Measurements from ENCODE around the gene IGFBP4. TPM values are rescaled to one million over a fixed set of nuclear protein-coding genes. Genes with fewer than 3 reads are reported as not detected.

Gene IGFBP4
- total RNA-seq, 1 experiment from 2014 or later: 198 TPM

DNA sequence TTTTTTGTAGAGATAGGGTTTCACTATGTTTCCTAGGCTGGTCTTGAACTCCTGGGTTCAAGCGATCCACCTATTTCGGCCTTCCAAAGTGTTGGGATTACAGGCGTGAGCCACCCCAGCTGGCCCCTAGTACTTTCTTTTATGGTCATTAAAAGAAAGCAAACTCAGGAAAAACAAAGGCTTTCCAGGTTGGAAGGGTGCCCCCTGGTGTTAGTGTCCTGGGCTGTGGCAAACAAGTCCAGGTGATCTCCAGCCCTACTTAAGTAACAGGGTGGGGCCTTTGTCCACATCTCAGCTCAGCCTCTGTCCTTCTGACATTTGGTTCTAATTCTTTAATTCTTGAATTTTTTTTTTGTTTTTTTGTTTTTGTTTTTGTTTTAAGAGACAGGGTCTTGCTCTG is 6.9 kb downstream of the IGFBP4 start:
- peak; percentile 39 for DNase-seq (ENCODE audit: low read depth)
- in situ Hi-C loops (cut with HindIII; ENCODE audit: low pct_unique_long_range_greater_than_20kb, low sequenced_read_pairs): no loop called here

GRCh38 chr17:40451420-40451819 is 8.2 kb downstream of the IGFBP4 start:
- in situ Hi-C loops (cut with HindIII; ENCODE audit: low pct_unique_long_range_greater_than_20kb, low sequenced_read_pairs): no loop called here
- DNase-seq (ENCODE audit: low read depth): no peak

DNA sequence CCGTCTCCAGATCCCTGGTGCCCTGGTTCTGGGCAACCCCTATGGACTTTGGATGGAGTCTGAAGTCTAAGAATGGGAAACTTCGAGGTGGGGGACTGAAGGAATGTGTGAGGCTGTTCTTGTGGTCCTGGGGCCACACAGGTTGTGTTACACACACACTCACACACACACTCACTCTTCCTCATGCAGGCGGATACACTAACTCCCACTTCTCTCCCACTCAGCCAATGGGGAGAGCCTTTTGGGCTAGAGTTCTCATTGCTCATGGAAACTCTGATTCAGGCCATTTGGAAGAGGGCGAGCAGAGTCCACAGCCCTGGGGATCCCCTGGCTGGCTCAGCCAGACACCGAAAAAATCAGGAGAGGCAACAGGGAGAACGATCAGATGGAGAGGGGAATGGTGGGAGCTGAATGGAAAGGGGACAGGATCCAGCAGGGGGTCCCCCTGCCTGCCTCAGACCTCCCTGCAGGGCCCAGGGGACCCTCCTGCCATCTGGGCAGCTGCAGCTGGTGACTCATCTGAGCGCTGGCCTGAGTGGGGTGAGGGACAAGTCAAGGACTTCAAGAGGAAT is 9.1 kb downstream of the IGFBP4 start:
- peak; percentile 33 for DNase-seq (ENCODE audit: low read depth)

DNA sequence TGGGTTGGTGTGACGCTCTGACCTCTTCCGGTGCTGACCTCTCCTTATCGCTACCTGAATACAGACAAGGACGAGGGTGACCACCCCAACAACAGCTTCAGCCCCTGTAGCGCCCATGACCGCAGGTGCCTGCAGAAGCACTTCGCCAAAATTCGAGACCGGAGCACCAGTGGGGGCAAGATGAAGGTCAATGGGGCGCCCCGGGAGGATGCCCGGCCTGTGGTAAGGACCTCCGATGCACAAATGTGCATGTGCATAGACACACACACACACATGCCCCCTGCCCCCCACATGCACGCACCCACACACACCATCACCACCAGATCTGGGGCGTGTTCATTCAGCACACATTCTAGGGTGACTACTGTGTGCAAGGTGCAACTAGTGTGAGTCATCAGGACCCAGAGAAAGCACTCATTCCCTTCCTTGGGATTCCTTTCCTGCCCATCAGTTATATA is 9.7 kb downstream of the IGFBP4 start:
- in situ Hi-C loops (cut with HindIII; ENCODE audit: low pct_unique_long_range_greater_than_20kb, low sequenced_read_pairs): no loop called here
- DNase-seq (ENCODE audit: low read depth): no peak

More for the DNA sequence above, 9.1 kb downstream of the IGFBP4 start:
- in situ Hi-C loops (cut with HindIII; ENCODE audit: low pct_unique_long_range_greater_than_20kb, low sequenced_read_pairs): no loop called here

GRCh38 chr17:40453881-40454612 is 10.8 kb downstream of the IGFBP4 start:
- DNase-seq (ENCODE audit: low read depth): no peak

DNA sequence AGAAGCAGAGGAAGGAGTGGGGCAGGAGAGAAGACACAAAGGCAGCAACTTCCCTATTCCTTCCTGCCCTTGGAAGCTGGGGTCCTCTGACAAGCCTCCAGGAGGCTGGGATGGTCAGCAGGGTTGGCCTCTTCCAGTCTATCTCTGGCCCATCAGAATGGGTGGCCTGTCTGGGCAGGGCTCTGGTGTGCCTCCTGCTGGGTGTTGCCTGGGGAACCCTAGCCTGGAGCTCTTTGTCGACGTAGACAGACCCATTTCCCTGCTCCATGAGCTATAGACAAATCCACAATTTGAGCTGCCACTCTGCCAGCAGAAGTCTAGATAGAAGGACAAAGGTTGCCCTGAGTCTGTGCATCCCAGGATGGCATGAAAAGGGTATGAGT is 11.4 kb downstream of the IGFBP4 start:
- no peak for DNase-seq (ENCODE audit: low read depth)
- in situ Hi-C loops (cut with HindIII; ENCODE audit: low pct_unique_long_range_greater_than_20kb, low sequenced_read_pairs): no loop called here

More at GRCh38 chr17:40453881-40454612, 10.8 kb downstream of the IGFBP4 start:
- in situ Hi-C loops (cut with HindIII; ENCODE audit: low pct_unique_long_range_greater_than_20kb, low sequenced_read_pairs): no loop called here

DNA sequence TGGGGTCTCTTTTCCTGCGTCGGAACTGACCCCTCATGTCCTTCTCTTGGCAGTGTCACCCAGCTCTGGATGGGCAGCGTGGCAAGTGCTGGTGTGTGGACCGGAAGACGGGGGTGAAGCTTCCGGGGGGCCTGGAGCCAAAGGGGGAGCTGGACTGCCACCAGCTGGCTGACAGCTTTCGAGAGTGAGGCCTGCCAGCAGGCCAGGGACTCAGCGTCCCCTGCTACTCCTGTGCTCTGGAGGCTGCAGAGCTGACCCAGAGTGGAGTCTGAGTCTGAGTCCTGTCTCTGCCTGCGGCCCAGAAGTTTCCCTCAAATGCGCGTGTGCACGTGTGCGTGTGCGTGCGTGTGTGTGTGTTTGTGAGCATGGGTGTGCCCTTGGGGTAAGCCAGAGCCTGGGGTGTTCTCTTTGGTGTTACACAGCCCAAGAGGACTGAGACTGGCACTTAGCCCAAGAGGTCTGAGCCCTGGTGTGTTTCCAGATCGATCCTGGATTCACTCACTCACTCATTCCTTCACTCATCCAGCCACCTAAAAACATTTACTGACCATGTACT is 13.2 kb downstream of the IGFBP4 start:
- in situ Hi-C loops (cut with HindIII; ENCODE audit: low pct_unique_long_range_greater_than_20kb, low sequenced_read_pairs): no loop called here
- no peak for DNase-seq (ENCODE audit: low read depth)

DNA sequence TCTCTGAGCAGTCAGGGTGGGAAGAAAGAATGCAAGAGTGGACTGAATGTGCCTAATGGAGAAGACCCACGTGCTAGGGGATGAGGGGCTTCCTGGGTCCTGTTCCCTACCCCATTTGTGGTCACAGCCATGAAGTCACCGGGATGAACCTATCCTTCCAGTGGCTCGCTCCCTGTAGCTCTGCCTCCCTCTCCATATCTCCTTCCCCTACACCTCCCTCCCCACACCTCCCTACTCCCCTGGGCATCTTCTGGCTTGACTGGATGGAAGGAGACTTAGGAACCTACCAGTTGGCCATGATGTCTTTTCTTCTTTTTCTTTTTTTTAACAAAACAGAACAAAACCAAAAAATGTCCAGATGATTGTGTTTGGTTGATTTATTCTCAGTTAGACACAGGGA is 14.1 kb downstream of the IGFBP4 start:
- no peak for DNase-seq (ENCODE audit: low read depth)
- in situ Hi-C loops (cut with HindIII; ENCODE audit: low pct_unique_long_range_greater_than_20kb, low sequenced_read_pairs): no loop called here

DNA sequence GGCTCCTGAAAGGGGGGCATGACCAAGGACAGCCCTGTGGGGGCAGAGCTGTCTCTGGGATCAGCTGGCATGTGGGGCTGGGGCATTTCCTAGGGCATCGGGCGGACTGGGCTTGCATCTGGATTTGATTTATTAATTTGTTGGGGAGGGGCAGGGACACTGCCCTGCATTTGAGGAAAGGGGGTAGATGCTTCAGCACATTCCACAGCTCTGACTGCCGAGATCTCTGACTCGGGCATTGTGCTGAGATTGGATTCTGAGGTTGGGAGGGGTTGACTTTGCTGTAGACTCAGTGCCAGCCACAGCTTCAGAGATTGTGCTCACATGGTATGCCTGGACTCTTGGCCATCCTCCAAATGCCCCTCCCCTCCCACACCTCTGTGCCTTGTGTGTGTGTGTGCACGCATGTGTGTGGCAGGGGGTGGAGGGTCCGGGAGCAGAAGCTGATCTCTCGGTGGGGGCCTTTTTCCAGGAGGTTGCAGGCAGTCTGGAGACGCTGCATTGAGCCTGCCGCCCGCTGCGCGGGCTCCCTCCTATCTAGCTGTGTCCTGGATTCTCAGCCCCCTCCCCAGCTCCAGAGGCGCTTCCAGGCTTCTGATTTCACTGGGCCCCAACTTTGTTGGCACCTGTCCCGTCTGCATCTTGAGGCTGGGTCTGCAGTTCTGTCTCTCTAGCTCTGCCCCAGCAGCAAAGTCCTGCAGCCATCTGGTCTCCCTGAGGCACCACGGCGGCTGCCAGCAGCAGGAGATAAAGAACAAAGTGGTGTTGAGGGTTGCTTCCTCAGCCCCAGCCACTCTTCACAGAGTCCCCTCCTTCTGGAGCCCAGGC is 14.9 kb downstream of the IGFBP4 start:
- no peak for DNase-seq (ENCODE audit: low read depth)
- in situ Hi-C loops (cut with HindIII; ENCODE audit: low pct_unique_long_range_greater_than_20kb, low sequenced_read_pairs): no loop called here

GRCh38 chr17:40458851-40459482 is 15.7 kb downstream of the IGFBP4 start:
- DNase-seq (ENCODE audit: low read depth): no peak
- in situ Hi-C loops (cut with HindIII; ENCODE audit: low pct_unique_long_range_greater_than_20kb, low sequenced_read_pairs): no loop called here

DNA sequence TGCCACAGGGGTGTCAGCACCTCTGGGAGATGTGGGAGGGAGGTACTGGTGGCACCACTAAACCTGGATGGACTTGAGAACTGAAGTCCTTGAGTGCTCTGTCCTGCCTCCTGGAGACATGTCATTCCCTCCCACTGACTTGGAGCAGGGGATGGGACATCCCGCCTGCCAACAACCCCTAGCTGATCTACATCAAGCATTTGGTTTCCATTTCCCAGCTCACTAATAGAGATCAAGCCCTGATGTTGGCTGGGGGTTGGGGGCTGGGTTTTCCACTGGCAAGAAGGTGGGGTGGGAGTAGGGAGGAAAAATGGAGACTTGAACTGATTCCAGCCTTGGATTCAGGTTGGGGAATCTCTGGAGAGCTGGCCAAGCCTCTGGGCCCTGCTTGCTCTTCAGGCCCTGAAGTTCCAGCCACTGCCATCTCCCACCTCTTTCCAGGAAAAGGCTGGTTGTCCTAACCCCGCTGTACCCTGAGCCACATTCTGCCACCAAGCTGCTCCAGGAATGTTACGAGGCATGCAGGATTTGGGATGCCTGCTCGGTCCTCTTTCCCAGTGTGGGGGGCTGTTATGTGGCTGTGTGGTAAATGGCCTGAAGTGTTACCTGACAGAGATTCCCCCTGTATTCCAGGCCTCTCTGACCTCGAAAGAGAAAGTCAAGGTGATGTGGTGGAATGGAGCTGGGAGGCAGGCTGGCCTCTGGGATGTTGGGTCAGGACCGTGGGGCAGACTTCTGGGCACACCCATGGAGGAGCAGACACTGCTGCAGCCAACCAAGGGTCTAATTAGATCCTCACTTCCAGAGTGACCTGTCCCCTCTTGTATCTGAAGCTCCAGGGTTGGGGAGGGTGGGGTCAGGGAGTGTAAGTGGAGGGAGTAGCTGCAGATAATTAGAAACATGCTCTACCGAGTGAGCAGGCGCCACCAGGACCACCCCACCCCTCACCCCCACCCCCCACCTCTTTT is 16.7 kb downstream of the IGFBP4 start:
- in situ Hi-C loops (cut with HindIII; ENCODE audit: low pct_unique_long_range_greater_than_20kb, low sequenced_read_pairs): no loop called here
- no peak for DNase-seq (ENCODE audit: low read depth)

GRCh38 chr17:40460604-40460967 is 17.3 kb downstream of the IGFBP4 start:
- DNase-seq (ENCODE audit: low read depth): no peak
- in situ Hi-C loops (cut with HindIII; ENCODE audit: low pct_unique_long_range_greater_than_20kb, low sequenced_read_pairs): no loop called here

DNA sequence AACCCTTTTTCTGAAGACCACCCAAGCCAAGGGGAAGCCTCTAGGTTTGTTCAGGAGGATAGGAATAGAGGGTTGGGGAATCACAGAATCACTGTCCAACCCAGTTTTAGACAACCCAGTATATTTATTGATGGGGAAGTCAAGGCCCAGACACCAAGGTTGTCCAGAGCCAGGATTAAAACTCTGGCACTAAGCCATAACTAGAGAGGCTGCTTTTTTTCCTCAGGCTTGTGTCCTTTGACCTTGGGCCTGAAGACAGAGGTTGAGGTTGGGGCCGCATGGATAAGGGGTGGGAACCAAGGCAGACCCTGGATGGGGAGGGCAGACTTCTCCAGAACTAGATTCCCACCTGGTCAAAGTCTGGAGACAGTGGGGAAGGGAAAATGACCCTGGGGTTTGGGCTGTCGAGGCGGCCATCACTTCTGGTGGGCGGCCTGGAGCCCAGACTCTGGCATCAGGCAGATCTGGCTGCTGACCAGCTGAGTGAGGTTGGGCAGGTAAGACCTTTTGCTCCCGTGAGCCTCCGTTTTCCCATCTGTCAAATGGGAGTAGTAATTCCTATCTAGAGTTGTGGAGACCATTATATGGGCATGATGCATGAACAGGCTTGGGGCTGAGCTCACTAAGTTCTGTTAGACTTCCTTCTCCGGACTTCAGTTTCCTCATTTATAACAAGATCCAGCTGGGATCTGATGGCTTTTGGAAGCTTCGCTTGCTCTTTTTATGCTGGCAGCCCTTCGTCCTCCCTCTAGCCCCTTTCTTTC is 17.9 kb downstream of the IGFBP4 start:
- no peak for DNase-seq (ENCODE audit: low read depth)
- in situ Hi-C loops (cut with HindIII; ENCODE audit: low pct_unique_long_range_greater_than_20kb, low sequenced_read_pairs): no loop called here

DNA sequence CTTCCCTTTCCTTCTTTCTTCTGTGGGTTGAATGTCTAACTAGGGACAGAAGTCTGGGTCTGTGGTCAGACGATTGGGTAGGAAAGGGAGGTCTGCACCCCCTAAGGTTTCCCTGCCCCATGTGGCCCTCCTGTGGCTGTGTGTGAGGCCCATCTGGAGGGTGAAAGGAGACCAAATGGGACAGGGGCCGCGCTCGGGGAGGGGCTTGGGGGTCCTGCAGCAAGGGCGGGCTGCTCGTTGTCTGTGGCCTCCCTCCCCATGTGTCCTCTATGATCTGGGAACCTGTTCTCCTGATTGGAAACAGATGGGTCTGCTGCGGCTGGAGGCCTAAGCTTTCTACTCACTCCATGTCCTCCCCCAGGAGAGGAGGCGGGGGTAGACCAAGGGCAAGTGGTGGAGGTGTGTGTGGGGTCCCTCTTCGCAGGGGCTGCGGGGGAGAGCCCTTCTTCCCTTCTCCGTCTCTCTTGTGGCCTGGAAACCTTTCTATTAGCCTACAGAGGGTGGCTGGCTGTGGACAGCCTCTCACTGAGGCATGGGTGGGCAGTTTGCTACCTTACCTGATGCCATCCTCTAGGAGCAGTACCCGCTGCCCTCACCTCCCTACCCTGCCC is 18.6 kb downstream of the IGFBP4 start:
- DNase-seq (ENCODE audit: low read depth): no peak
- in situ Hi-C loops (cut with HindIII; ENCODE audit: low pct_unique_long_range_greater_than_20kb, low sequenced_read_pairs): no loop called here

GRCh38 chr17:40462343-40463121 is 19.3 kb downstream of the IGFBP4 start:
- in situ Hi-C loops (cut with HindIII; ENCODE audit: low pct_unique_long_range_greater_than_20kb, low sequenced_read_pairs): no loop called here
- no peak for DNase-seq (ENCODE audit: low read depth)

DNA sequence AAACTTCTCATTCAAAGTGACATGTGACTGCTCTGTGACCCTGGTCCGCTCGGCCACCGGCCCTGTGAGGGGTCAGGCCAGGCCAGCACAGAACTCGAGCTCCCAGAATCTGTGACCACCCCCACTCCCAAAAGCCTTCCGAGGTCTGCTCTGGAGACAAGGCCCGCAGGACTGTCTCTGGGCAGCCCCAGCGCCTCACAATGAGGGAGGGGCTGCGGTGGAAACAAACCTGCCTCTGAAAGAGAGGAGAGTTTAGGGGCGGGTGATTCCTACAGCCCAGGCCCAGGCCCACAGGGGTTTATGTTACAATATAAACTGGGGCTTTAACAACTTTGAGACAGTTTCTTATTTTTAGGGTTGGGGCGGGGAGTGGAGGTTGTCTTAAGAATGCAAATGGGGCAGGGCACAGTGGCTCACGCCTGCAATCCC is 19.9 kb downstream of the IGFBP4 start:
- DNase-seq (ENCODE audit: low read depth): no peak

More for the DNA sequence above, 19.9 kb downstream of the IGFBP4 start:
- in situ Hi-C loops (cut with HindIII; ENCODE audit: low pct_unique_long_range_greater_than_20kb, low sequenced_read_pairs): no loop called here
